ENCODE measurements around the gene RBM45. TPM values are rescaled to one million over a fixed set of nuclear protein-coding genes. Genes with fewer than 3 reads are reported as not detected.

Gene RBM45
- total RNA-seq, 4 donors from 2014 or later, result 13.8 to 28.1 (median 22.8) TPM

- no peak overlapping the region for H3K4me3 ChIP-seq
- H3K36me3 ChIP-seq, result no peaks in the 10 kb centered on the region
- H3K4me1 ChIP-seq, result no peaks in the 10 kb centered on the region
- H3K9me3 ChIP-seq, result no peaks in the 10 kb centered on the region
- TF ChIP-seq CTCF (IDR thresholded peaks at IDR 0.05), result no peak
- TF ChIP-seq POLR2A (IDR thresholded peaks at IDR 0.05), result no peak
- no peak overlapping the region for H3K27ac ChIP-seq
- no peak for DNase-seq
- H3K27me3 ChIP-seq, result no peaks in the 10 kb centered on the region
Measured at GRCh38 chr2:178070824-178071223, 41.4 kb upstream of the RBM45 start.

- Histone ChIP-seq H3K4me3 (peak overlapping the region in 2 of 4 donors; percentile 54 to 56), H3K27me3 (no peaks in the 10 kb centered on the region), H3K27ac (peak overlapping the region in 2 of 4 donors; percentile 72 to 79), H3K4me1 (no peaks in the 10 kb centered on the region), H3K9me3 (no peaks in the 10 kb centered on the region), H3K36me3 (no peaks in the 10 kb centered on the region)
- DNase-seq, result no peak
- TF ChIP-seq POLR2A (IDR thresholded peaks at IDR 0.05) (no peak), CTCF (IDR thresholded peaks at IDR 0.05) (no peak)
Measured at GRCh38 chr2:178072000-178072382, 40.2 kb upstream of the RBM45 start.

- Histone ChIP-seq H3K36me3 (no peaks in the 10 kb centered on the region), H3K27me3 (no peaks in the 10 kb centered on the region)
- TF ChIP-seq POLR2A (IDR thresholded peaks at IDR 0.05) (peak; percentile 57 to 82), CTCF (IDR thresholded peaks at IDR 0.05) (no peak)
Measured at GRCh38 chr2:178072383-178073301, 39.6 kb upstream of the RBM45 start, which contains the start of gene PDE11A. Gene PDE11A, minus strand, starts transcription at chr2:178072777. Its CDS starts 340 bp downstream, at chr2:178072437.

GRCh38 chr2:178074123-178075005 is 37.9 kb upstream of the RBM45 start:
- H3K27me3 ChIP-seq, result no peaks in the 10 kb centered on the region
- no peaks in the 10 kb centered on the region for H3K4me1 ChIP-seq
- H3K4me3 ChIP-seq, result no peak overlapping the region
- H3K9me3 ChIP-seq, result no peaks in the 10 kb centered on the region
- H3K27ac ChIP-seq, result no peak overlapping the region
- TF ChIP-seq POLR2A (IDR thresholded peaks at IDR 0.05), result no peak
- no peak for TF ChIP-seq CTCF (IDR thresholded peaks at IDR 0.05)
- no peak for DNase-seq
- no peaks in the 10 kb centered on the region for H3K36me3 ChIP-seq

More at GRCh38 chr2:178072383-178073301, 39.6 kb upstream of the RBM45 start, which contains the start of gene PDE11A:
- Histone ChIP-seq H3K4me3 (peak within 1 kb of the TSS; percentile 17 to 56 (median 36)), H3K4me1 (no peaks in the 10 kb centered on the region), H3K9me3 (no peaks in the 10 kb centered on the region), H3K27ac (peak within 1 kb of the TSS in 3 of 4 donors; percentile 56 to 79 (median 72))
- peak; percentile 26 to 95 (median 93) for DNase-seq

GRCh38 chr2:178075006-178075326 is 37.3 kb upstream of the RBM45 start:
- Histone ChIP-seq H3K27me3 (no peaks in the 10 kb centered on the region), H3K27ac (no peak overlapping the region), H3K4me3 (no peak overlapping the region), H3K36me3 (no peaks in the 10 kb centered on the region), H3K4me1 (no peaks in the 10 kb centered on the region), H3K9me3 (no peaks in the 10 kb centered on the region)
- no peak for TF ChIP-seq POLR2A (IDR thresholded peaks at IDR 0.05)
- no peak for TF ChIP-seq CTCF (IDR thresholded peaks at IDR 0.05)
- DNase-seq, result no peak

Measured in Peyer's patch (tissue), 4 donors.